A549 (cell line): Measurements from ENCODE around the gene FAM228A. TPM values are rescaled to one million over a fixed set of nuclear protein-coding genes. Genes with fewer than 3 reads are reported as not detected.

Experiments
- ATAC-seq, 2 experiments: fragments of 200-7000 bp in 1 of 2; fragments of >200 bp in 1 of 2; cut with Nextera tagmentation in 1 of 2; cut with Tn5 transposase in 1 of 2; 3 replicates each; pipeline versions ENCODE4 v1.8.0 to v1.9.1; 2018 to 2020; ENCODE audit warnings: mild to moderate bottlenecking in 1 of 2, moderate library complexity in 1 of 2
- CTCF ChIA-PET: fragments of 300-600 bp; sonication (Branson Sonifier 250); formaldehyde crosslinking; extraction: SDS; loops from one replicate; lab custom pipeline; 2021; ENCODE audit warnings: antibody characterized with exemption, inconsistent platforms; lab: Yijun Ruan, JAX
- POLR2A ChIA-PET: fragments of 350-600 bp; formaldehyde crosslinking; extraction: SDS; loops from one replicate; lab custom pipeline; 2021; ENCODE audit warnings: antibody characterized with exemption, inconsistent platforms; lab: Yijun Ruan, JAX
- DNase-seq, 2 experiments: peaks; one replicate each; pipeline versions ENCODE4 v3.0.0 to v3.0.0-alpha.2; 2011 to 2016; ENCODE audit warnings: low read depth in 1 of 2, low spot score in 1 of 2
- FAIRE-seq: peaks from 2 replicates; lab custom pipeline; 2011; peaks lifted over from hg19 to GRCh38; lab: Jason Lieb, UNC
- H3K27ac ChIP-seq, 2 experiments: fragments of >200 bp; sonication (Bioruptor Twin); formaldehyde crosslinking; 3 replicates each; pipeline ENCODE4 v1.5.1; 2016 to 2017
- H3K4me1 ChIP-seq: fragments of >200 bp; sonication (Bioruptor Twin); formaldehyde crosslinking; 3 replicates; pipeline ENCODE4 v1.6.1; 2016
- H3K4me2 ChIP-seq: fragments of >200 bp; sonication (Bioruptor Twin); formaldehyde crosslinking; 3 replicates; pipeline ENCODE4 v1.6.1; 2016
- H3K4me3 ChIP-seq: fragments of >200 bp; sonication (Bioruptor Twin); formaldehyde crosslinking; 3 replicates; pipeline ENCODE4 v1.5.1; 2016
- H3K9me3 ChIP-seq: fragments of >200 bp; sonication (Bioruptor Twin); formaldehyde crosslinking; 3 replicates; pipeline ENCODE4 v1.6.1; 2016
- REST ChIP-seq: fragments of 200-600 bp; sonication (generic); IDR thresholded peaks from 2 replicates; pipeline ENCODE4 v1.6.1; 2016; ENCODE audit warnings: antibody characterized with exemption, mild to moderate bottlenecking, moderate library complexity
- WGBS: methylation state at CpG from one replicate; pipeline ENCODE4 v1.1.6; 2017; ENCODE audit errors: missing lambda C conversion rate; 5-methylcytosine and 5-hydroxymethylcytosine counted together
- polyA plus RNA-seq, 4 experiments: library from polyadenylated mRNA; depleted of rRNA in 3 of 4; stranded (reverse); fragments of >200 nt; fragmentation: RNase III in 1 of 4; extraction: RNeasy Plus Mini Kit Qiagen cat#74134 plus additional on column Dnase treatment in 1 of 4; gene quantifications; 2 replicates in 3 of 4; 3 replicates in 1 of 4; pipeline ENCODE4 v1.2.3, GENCODE V29; 2011 to 2017

The FAM228A gene
- polyA plus RNA-seq, 2 of the 4 experiments (the other 2 are of a cell fraction): 0.13 TPM; not detected in 1

DNA sequence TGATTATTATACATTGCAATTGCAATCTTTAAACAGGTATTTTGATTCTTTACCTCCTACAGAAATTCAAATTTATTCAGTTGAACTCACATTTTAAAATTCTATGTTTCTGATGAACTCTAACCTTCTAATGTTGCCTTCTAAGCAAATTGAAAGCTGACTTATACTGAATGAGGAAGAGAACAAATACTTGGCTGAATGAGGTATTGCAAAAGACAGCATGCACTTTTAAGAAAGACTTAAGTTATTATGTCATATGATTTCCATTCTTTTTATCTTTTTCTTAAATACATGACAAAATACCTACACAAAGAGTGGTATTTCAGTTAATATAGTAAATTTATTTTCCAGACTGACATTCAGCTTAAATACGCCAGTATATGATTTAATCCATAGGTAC lies 64.7 kb downstream of the FAM228A start:
- POLR2A ChIA-PET: no interaction called here
- Histone ChIP-seq H3K4me1 (no peaks in the 10 kb centered on the region), H3K9me3 (no peaks in the 10 kb centered on the region), H3K27ac (no peak overlapping the region), H3K4me2 (no peak overlapping the region), H3K4me3 (no peak overlapping the region)
- DNase-seq (no peak), FAIRE-seq (peak; percentile 61), ATAC-seq (no peak)
- 92% methylated on average over 1 of the region's 1 CpG for WGBS
- CTCF ChIA-PET: no interaction called here
- TF ChIP-seq REST: no peak

Other genes with a start within 250 kb of the FAM228A start
- 8.7 and 13.1 TPM in 2 replicates for gene ATAD2B, start 247.9 kb upstream of the FAM228A start, polyA plus RNA-seq (2011; rRNA removed)
- 5.4 TPM in 3 replicates for gene ATAD2B, start 247.9 kb upstream of the FAM228A start, polyA plus RNA-seq (2017; fragmentation: RNase III; extraction: RNeasy Plus Mini Kit Qiagen cat#74134 plus additional on column Dnase treatment)
- gene UBXN2A, start 234.6 kb upstream of the FAM228A start, polyA plus RNA-seq (2011; rRNA removed): 18.3 and 25.4 TPM in 2 replicates
- gene UBXN2A, start 234.6 kb upstream of the FAM228A start, polyA plus RNA-seq (2017; fragmentation: RNase III; extraction: RNeasy Plus Mini Kit Qiagen cat#74134 plus additional on column Dnase treatment): 13.7 to 15.6 TPM (median 15.5 TPM) in 3 replicates
- gene MFSD2B, start 165.0 kb upstream of the FAM228A start, polyA plus RNA-seq (2011; rRNA removed): 0.09 and 0.15 TPM in 2 replicates
- 0.17 to 0.36 TPM (median 0.25 TPM) in 3 replicates for gene MFSD2B, start 165.0 kb upstream of the FAM228A start, polyA plus RNA-seq (2017; fragmentation: RNase III; extraction: RNeasy Plus Mini Kit Qiagen cat#74134 plus additional on column Dnase treatment)
- 20.8 and 30.1 TPM in 2 replicates for gene WDCP, start 127.7 kb upstream of the FAM228A start, polyA plus RNA-seq (2011; rRNA removed)
- gene WDCP, start 127.7 kb upstream of the FAM228A start, polyA plus RNA-seq (2017; fragmentation: RNase III; extraction: RNeasy Plus Mini Kit Qiagen cat#74134 plus additional on column Dnase treatment): 12.1 to 12.9 TPM (median 12.7 TPM) in 3 replicates
- gene FKBP1B, start 125.3 kb upstream of the FAM228A start, polyA plus RNA-seq (2011; rRNA removed): 16.1 and 23.4 TPM in 2 replicates
- 8.5 to 9.1 TPM (median 8.9 TPM) in 3 replicates for gene FKBP1B, start 125.3 kb upstream of the FAM228A start, polyA plus RNA-seq (2017; fragmentation: RNase III; extraction: RNeasy Plus Mini Kit Qiagen cat#74134 plus additional on column Dnase treatment)
- gene SF3B6, start 98.7 kb upstream of the FAM228A start, polyA plus RNA-seq (2011; rRNA removed): 296 and 315 TPM in 2 replicates
- 244 to 276 TPM (median 260 TPM) in 3 replicates for gene SF3B6, start 98.7 kb upstream of the FAM228A start, polyA plus RNA-seq (2017; fragmentation: RNase III; extraction: RNeasy Plus Mini Kit Qiagen cat#74134 plus additional on column Dnase treatment)
- 93.7 and 99.1 TPM in 2 replicates for gene TP53I3, start 90.2 kb upstream of the FAM228A start, polyA plus RNA-seq (2011; rRNA removed)
- gene TP53I3, start 90.2 kb upstream of the FAM228A start, polyA plus RNA-seq (2017; fragmentation: RNase III; extraction: RNeasy Plus Mini Kit Qiagen cat#74134 plus additional on column Dnase treatment): 173 to 183 TPM (median 173 TPM) in 3 replicates
- 2.0 and 2.3 TPM in 2 replicates for gene PFN4, start 51.7 kb upstream of the FAM228A start, polyA plus RNA-seq (2011; rRNA removed)
- 1.2 to 1.6 TPM (median 1.6 TPM) in 3 replicates for gene PFN4, start 51.7 kb upstream of the FAM228A start, polyA plus RNA-seq (2017; fragmentation: RNase III; extraction: RNeasy Plus Mini Kit Qiagen cat#74134 plus additional on column Dnase treatment)
- 7.6 and 8.2 TPM in 2 replicates for gene FAM228B, start 51.6 kb upstream of the FAM228A start, polyA plus RNA-seq (2011; rRNA removed)
- 3.0 to 4.9 TPM (median 3.8 TPM) in 3 replicates for gene FAM228B, start 51.6 kb upstream of the FAM228A start, polyA plus RNA-seq (2017; fragmentation: RNase III; extraction: RNeasy Plus Mini Kit Qiagen cat#74134 plus additional on column Dnase treatment)
- gene ITSN2, start 185.5 kb downstream of the FAM228A start, polyA plus RNA-seq (2011; rRNA removed): 45.2 and 48.3 TPM in 2 replicates
- gene ITSN2, start 185.5 kb downstream of the FAM228A start, polyA plus RNA-seq (2017; fragmentation: RNase III; extraction: RNeasy Plus Mini Kit Qiagen cat#74134 plus additional on column Dnase treatment): 19.4 to 21.4 TPM (median 19.8 TPM) in 3 replicates